CD4-positive, alpha-beta T cell treated with Interleukin-17A for 1 hour (primary cell): ENCODE measurements around the gene MAPK8IP2.

ENCODE experiments used
- DNase-seq: peaks from one replicate; pipeline ENCODE4 v3.0.0-alpha.2; 2020

The MAPK8IP2 gene

GRCh38 chr22:50576070-50576469, 24.5 kb upstream of the MAPK8IP2 start:
- no peak for DNase-seq

- DNase-seq, result no peak
These were observed 23.5 kb upstream of the MAPK8IP2 start for GRCh38 chr22:50576806-50577696.

- DNase-seq, result no peak
These were observed 23.0 kb upstream of the MAPK8IP2 start for GRCh38 chr22:50577697-50577986.

- no peak for DNase-seq
These were observed 22.4 kb upstream of the MAPK8IP2 start, which contains the start of gene CPT1B for GRCh38 chr22:50577987-50578775. TSS of gene CPT1B (minus strand) at chr22:50578427. CDS start at chr22:50577915, 512 bp downstream.

GRCh38 chr22:50578776-50579310, 21.8 kb upstream of the MAPK8IP2 start:
- DNase-seq, result no peak

GRCh38 chr22:50579752-50580151, 20.8 kb upstream of the MAPK8IP2 start:
- no peak for DNase-seq

GRCh38 chr22:50581031-50581949, 19.3 kb upstream of the MAPK8IP2 start:
- no peak for DNase-seq

GRCh38 chr22:50581950-50582492, 18.6 kb upstream of the MAPK8IP2 start:
- no peak for DNase-seq

- peak; percentile 98 for DNase-seq
These were observed 17.9 kb upstream of the MAPK8IP2 start, which contains the start of gene CHKB for GRCh38 chr22:50582493-50583293. TSS of gene CHKB (minus strand) at chr22:50582849. CDS start at chr22:50582781, 68 bp downstream.

- no peak for DNase-seq
These were observed 17.2 kb upstream of the MAPK8IP2 start for GRCh38 chr22:50583294-50583861.

GRCh38 chr22:50584106-50585096, 16.2 kb upstream of the MAPK8IP2 start:
- no peak for DNase-seq

GRCh38 chr22:50585238-50585637, 15.4 kb upstream of the MAPK8IP2 start:
- no peak for DNase-seq

GRCh38 chr22:50585781-50586180, 14.8 kb upstream of the MAPK8IP2 start:
- no peak for DNase-seq

GRCh38 chr22:50586416-50586815, 14.2 kb upstream of the MAPK8IP2 start:
- DNase-seq, result no peak

GRCh38 chr22:50587407-50587806, 13.2 kb upstream of the MAPK8IP2 start:
- no peak for DNase-seq

GRCh38 chr22:50595189-50595588, 5.4 kb upstream of the MAPK8IP2 start:
- DNase-seq, result no peak

GRCh38 chr22:50597097-50597496, 3.5 kb upstream of the MAPK8IP2 start:
- no peak for DNase-seq

- peak; percentile 65 for DNase-seq
These were observed 657 bp upstream of the MAPK8IP2 start for GRCh38 chr22:50599816-50600455.
